Effector CD4-positive, alpha-beta T cell (primary cell): ENCODE data around the gene SIL1.
"Not testable (repeated sequence)": the region's sequence is repeated elsewhere in the genome, so short reads cannot be mapped to it uniquely, and the experiment has no call there.

Experiments used
- DNase-seq: peaks from one replicate; pipeline ENCODE4 v3.0.0-alpha.2; 2020

The SIL1 gene

GRCh38 chr5:139171779-139172404, 26.3 kb downstream of the SIL1 start:
- no peak for DNase-seq

GRCh38 chr5:139167952-139168720, 30.0 kb downstream of the SIL1 start:
- no peak for DNase-seq

GRCh38 chr5:139167533-139167932, 30.6 kb downstream of the SIL1 start:
- no peak for DNase-seq

- DNase-seq, result no peak
These were observed 31.1 kb downstream of the SIL1 start for GRCh38 chr5:139167063-139167462.

GRCh38 chr5:139164897-139165296, 33.3 kb downstream of the SIL1 start:
- not testable (repeated sequence) for DNase-seq

GRCh38 chr5:139164020-139164419, 34.1 kb downstream of the SIL1 start:
- DNase-seq, result no peak

- no peak for DNase-seq
These were observed 35.7 kb downstream of the SIL1 start for GRCh38 chr5:139162448-139162847.

- DNase-seq, result no peak
These were observed 39.4 kb downstream of the SIL1 start for GRCh38 chr5:139158791-139159190.

GRCh38 chr5:139157556-139157955, 40.6 kb downstream of the SIL1 start:
- no peak for DNase-seq

GRCh38 chr5:139156814-139157213, 41.4 kb downstream of the SIL1 start:
- DNase-seq, result no peak

GRCh38 chr5:139155333-139155732, 42.8 kb downstream of the SIL1 start:
- DNase-seq, result no peak

GRCh38 chr5:139151902-139152301, 46.3 kb downstream of the SIL1 start:
- DNase-seq, result no peak

GRCh38 chr5:139150367-139150999, 47.7 kb downstream of the SIL1 start:
- no peak for DNase-seq

GRCh38 chr5:139149477-139150199, 48.5 kb downstream of the SIL1 start:
- no peak for DNase-seq

GRCh38 chr5:139148986-139149385, 49.2 kb downstream of the SIL1 start:
- DNase-seq, result no peak

GRCh38 chr5:139148306-139148705, 49.9 kb downstream of the SIL1 start:
- DNase-seq, result no peak

- no peak for DNase-seq
These were observed 50.6 kb downstream of the SIL1 start for GRCh38 chr5:139147483-139148087.

GRCh38 chr5:139146809-139147482, 51.2 kb downstream of the SIL1 start:
- DNase-seq, result no peak

- DNase-seq, result no peak
These were observed 56.5 kb downstream of the SIL1 start for GRCh38 chr5:139141446-139142204.

GRCh38 chr5:139140591-139141071, 57.5 kb downstream of the SIL1 start:
- no peak for DNase-seq

GRCh38 chr5:139138809-139139208, 59.4 kb downstream of the SIL1 start:
- DNase-seq, result no peak
